SK-N-MC (cell line): ENCODE data around the gene KCNH6.

ENCODE experiments used
- EZH2 ChIP-seq: fragments of 200-600 bp; sonication (generic); IDR thresholded peaks from one replicate; pipeline ENCODE4 v1.6.1; 2017; ENCODE audit warnings: antibody characterized with exemption
- POLR2AphosphoS5 ChIP-seq: IDR thresholded peaks from 2 replicates; pipeline ENCODE4 v1.6.1; 2012; ENCODE audit warnings: mild to moderate bottlenecking, low read depth, low read length, borderline replicate concordance

- no peak for TF ChIP-seq POLR2AphosphoS5
- TF ChIP-seq EZH2, result no peak
These were observed 15.0 kb downstream of the KCNH6 start for GRCh38 chr17:63537991-63538692.
